Panc1 (cell line): ENCODE measurements around the gene RPS6KA4. TPM values are rescaled to one million over a fixed set of nuclear protein-coding genes. Genes with fewer than 3 reads are reported as not detected.

Source experiments
- ATAC-seq: fragments of 200-7000 bp; cut with Tn5 transposase; 2 replicates; pipeline ENCODE4 v1.9.1; 2020; ENCODE audit warnings: mild to moderate bottlenecking, moderate library complexity
- BruUV-seq: library from RNA; stranded (reverse); fragments of 400-500 nt; replicated peaks from 2 replicates; lab custom pipeline; 2021; lab: Mats Ljungman, UMichigan
- CTCF ChIA-PET: fragments of 300-600 bp; sonication (Branson Sonifier 250); formaldehyde crosslinking; loops from one replicate; lab custom pipeline; 2022; ENCODE audit warnings: antibody characterized with exemption; lab: Charles Lee
- POLR2A ChIA-PET: fragments of 300-600 bp; sonication (Branson Sonifier 250); formaldehyde crosslinking; loops from one replicate; lab custom pipeline; 2022; ENCODE audit warnings: antibody characterized with exemption; lab: Charles Lee
- DNase-seq: peaks from one replicate; pipeline ENCODE4 v3.0.0-alpha.2; 2010; ENCODE audit warnings: low read depth, low spot score
- H3K27ac ChIP-seq: 2 replicates; pipeline ENCODE4 v1.5.1; 2011; ENCODE audit warnings: mild to moderate bottlenecking, low read length, inconsistent platforms
- H3K27me3 ChIP-seq: fragments of 200-500 bp; sonication (Bioruptor generic); 2 replicates; pipeline ENCODE4 v1.6.0; 2014; ENCODE audit warnings: low read length, inconsistent platforms; ENCODE audit not compliant: control insufficient read depth, insufficient read depth
- H3K36me3 ChIP-seq: fragments of 200-500 bp; sonication (Bioruptor generic); 2 replicates; pipeline ENCODE4 v1.5.1; 2014; ENCODE audit warnings: inconsistent platforms, mild to moderate bottlenecking, low read length, moderate library complexity; ENCODE audit not compliant: control insufficient read depth, insufficient read depth
- H3K4me1 ChIP-seq: 2 replicates; pipeline ENCODE4 v1.5.1; 2011; ENCODE audit warnings: inconsistent platforms, mild to moderate bottlenecking, low read length, moderate library complexity; ENCODE audit not compliant: control insufficient read depth, insufficient read depth
- H3K4me3 ChIP-seq, 2 experiments: 2 replicates each; pipeline ENCODE4 v1.5.1; 2011 to 2012; ENCODE audit warnings: low read depth in 2 of 2, low read length in 2 of 2, mild to moderate bottlenecking in 2 of 2, inconsistent platforms in 1 of 2, moderate library complexity in 1 of 2
- H3K9me3 ChIP-seq: fragments of 200-500 bp; sonication (Bioruptor generic); 2 replicates; pipeline ENCODE4 v1.5.1; 2014; ENCODE audit warnings: low read depth, mild to moderate bottlenecking, inconsistent platforms, low read length, moderate library complexity; ENCODE audit not compliant: control insufficient read depth, insufficient read depth
- POLR2AphosphoS5 ChIP-seq: IDR thresholded peaks from 2 replicates; pipeline ENCODE4 v1.6.1; 2012; ENCODE audit warnings: mild to moderate bottlenecking, low read depth, low read length, moderate library complexity
- REST ChIP-seq, 2 experiments: IDR thresholded peaks; 2 replicates each; pipeline ENCODE4 v1.6.1; 2011 to 2012; ENCODE audit warnings: low read depth in 2 of 2, control low read depth in 1 of 2, low read length in 1 of 2, mild to moderate bottlenecking in 1 of 2, moderate library complexity in 1 of 2; ENCODE audit not compliant: insufficient read depth in 1 of 2
- SIN3A ChIP-seq: IDR thresholded peaks from 2 replicates; pipeline ENCODE4 v1.6.1; 2012; ENCODE audit warnings: low read depth, mild to moderate bottlenecking, low read length, moderate library complexity, borderline replicate concordance; ENCODE audit not compliant: insufficient read depth
- TCF7L2 ChIP-seq: IDR thresholded peaks from 2 replicates; pipeline ENCODE4 v1.6.1; 2011; ENCODE audit warnings: mild to moderate bottlenecking, low read depth, low read length, inconsistent platforms
- in situ Hi-C: cut with HindIII; loops from 2 replicates; pipeline ENCODE4 v1.10.0; 2016; ENCODE audit warnings: low sequenced_read_pairs, low pct_unique_long_range_greater_than_20kb
- intact Hi-C: fragments of 100-400 bp; cut with micrococcal nuclease; formaldehyde crosslinking; loops from one replicate; pipeline ENCODE4 v1.10.0; 2022; ENCODE audit not compliant: unreplicated experiment
- total RNA-seq: library from RNA; stranded (reverse); gene quantifications from one replicate; pipeline ENCODE4 v1.2.1, GENCODE V29; 2021; ENCODE audit not compliant: unreplicated experiment
- TF ChIP-seq, protein P1 (sequence below): fragments of 450-650 bp; IDR thresholded peaks from 2 replicates; pipeline ENCODE4 v1.5.1; 2017; ENCODE audit warnings: mild to moderate bottlenecking

The RPS6KA4 gene
- total RNA-seq, 1 experiment from 2014 or later, result 74.0 TPM

GRCh38 chr11:64387916-64388315 lies 29.0 kb downstream of the RPS6KA4 start:
- in situ Hi-C loops (no loop called here), intact Hi-C loops (no loop called here)
- H3K4me1 ChIP-seq, result peaks cover 6% of the 10 kb centered on the region; the same call in 1 of the 2 replicates
- H3K9me3 ChIP-seq, result no peaks in the 10 kb centered on the region
- no peak overlapping the region for H3K4me3 ChIP-seq
- ATAC-seq (no peak), DNase-seq (no peak)
- TF ChIP-seq SIN3A (no peak), POLR2AphosphoS5 (no peak), REST (IDR thresholded peaks at IDR 0.05; ENCODE audit: insufficient read depth in 1 of 2, low read depth in 2 of 2, low read length in 1 of 2) (no peak), TCF7L2 (no peak)
- TF ChIP-seq, protein P1, sequence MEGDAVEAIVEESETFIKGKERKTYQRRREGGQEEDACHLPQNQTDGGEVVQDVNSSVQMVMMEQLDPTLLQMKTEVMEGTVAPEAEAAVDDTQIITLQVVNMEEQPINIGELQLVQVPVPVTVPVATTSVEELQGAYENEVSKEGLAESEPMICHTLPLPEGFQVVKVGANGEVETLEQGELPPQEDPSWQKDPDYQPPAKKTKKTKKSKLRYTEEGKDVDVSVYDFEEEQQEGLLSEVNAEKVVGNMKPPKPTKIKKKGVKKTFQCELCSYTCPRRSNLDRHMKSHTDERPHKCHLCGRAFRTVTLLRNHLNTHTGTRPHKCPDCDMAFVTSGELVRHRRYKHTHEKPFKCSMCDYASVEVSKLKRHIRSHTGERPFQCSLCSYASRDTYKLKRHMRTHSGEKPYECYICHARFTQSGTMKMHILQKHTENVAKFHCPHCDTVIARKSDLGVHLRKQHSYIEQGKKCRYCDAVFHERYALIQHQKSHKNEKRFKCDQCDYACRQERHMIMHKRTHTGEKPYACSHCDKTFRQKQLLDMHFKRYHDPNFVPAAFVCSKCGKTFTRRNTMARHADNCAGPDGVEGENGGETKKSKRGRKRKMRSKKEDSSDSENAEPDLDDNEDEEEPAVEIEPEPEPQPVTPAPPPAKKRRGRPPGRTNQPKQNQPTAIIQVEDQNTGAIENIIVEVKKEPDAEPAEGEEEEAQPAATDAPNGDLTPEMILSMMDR, result no peak
- H3K27ac ChIP-seq, result no peak overlapping the region
- ChIA-PET CTCF (no interaction called here), POLR2A (no interaction called here)
- no peaks in the 10 kb centered on the region for H3K36me3 ChIP-seq
- H3K27me3 ChIP-seq, result no peaks in the 10 kb centered on the region
- BruUV-seq, result no TSS peak

GRCh38 chr11:64388894-64389293 lies 29.9 kb downstream of the RPS6KA4 start:
- H3K27ac ChIP-seq, result no peak overlapping the region
- no peak for TF ChIP-seq SIN3A
- no peak for TF ChIP-seq TCF7L2
- no peak for TF ChIP-seq REST (IDR thresholded peaks at IDR 0.05; ENCODE audit: insufficient read depth in 1 of 2, low read depth in 2 of 2, low read length in 1 of 2)
- TF ChIP-seq, protein P1, result no peak
- TF ChIP-seq POLR2AphosphoS5, result no peak
- in situ Hi-C loops (no loop called here), intact Hi-C loops (no loop called here)
- H3K36me3 ChIP-seq, result no peaks in the 10 kb centered on the region
- no peak overlapping the region for H3K4me3 ChIP-seq
- CTCF ChIA-PET, result no interaction called here
- DNase-seq (no peak), ATAC-seq (no peak)
- H3K9me3 ChIP-seq, result no peaks in the 10 kb centered on the region
- POLR2A ChIA-PET, result no interaction called here
- H3K27me3 ChIP-seq, result no peaks in the 10 kb centered on the region
- H3K4me1 ChIP-seq, result peaks cover 6% of the 10 kb centered on the region; the same call in 1 of the 2 replicates
- BruUV-seq, result no TSS peak
